ENCODE results near the gene NCOA1. TPM values are rescaled to one million over a fixed set of nuclear protein-coding genes. Genes with fewer than 3 reads are reported as not detected.
A peak's percentile ranks its signal among the peaks of the same experiment; 100 is the strongest.
"Not testable (repeated sequence)": the region's sequence is repeated elsewhere in the genome, so short reads cannot be mapped to it uniquely, and the experiment has no call there.

Gene NCOA1
- total and polyA plus RNA-seq, 2 of the 4 experiments (the other 2 are of a cell fraction): 6.7 to 11.3 TPM

GRCh38 chr2:24466871-24467870, 23.9 kb upstream of the NCOA1 start:
- CTCF ChIA-PET: no interaction called here
- Histone ChIP-seq H3K18ac (ENCODE audit: low read depth, low read length) (no peak overlapping the region), H4K5ac (ENCODE audit: low read depth, low read length) (no peak overlapping the region), H3K23ac (ENCODE audit: low read depth, low read length) (no peak overlapping the region), H3K4me1 (ENCODE audit: control insufficient read depth, insufficient read depth, low read length) (no peaks in the 10 kb centered on the region), H3K14ac (replicated peaks; ENCODE audit: low read depth, low read length) (no peak overlapping the region), H2BK5ac (ENCODE audit: low read depth, low read length, poor library complexity, severe bottlenecking) (no peak overlapping the region), H3K9me1 (ENCODE audit: insufficient read depth, low read length) (no peaks in the 10 kb centered on the region), H4K8ac (ENCODE audit: low read depth in 2 of 2, low read length in 2 of 2) (no peak overlapping the region), H3K36me3 (ENCODE audit: control insufficient read depth, insufficient read depth, low read length) (no peaks in the 10 kb centered on the region), H4K91ac (ENCODE audit: insufficient read depth, low read depth, low read length) (no peak overlapping the region), H2BK20ac (ENCODE audit: low read depth, low read length) (no peak overlapping the region), H3K27ac (ENCODE audit: insufficient read depth, low read length) (no peak overlapping the region), H2BK15ac (ENCODE audit: low read depth, low read length) (no peak overlapping the region), H2BK120ac (ENCODE audit: low read depth, low read length) (no peak overlapping the region), H3K56ac (ENCODE audit: extremely low read depth, insufficient read depth, low read length) (no peak overlapping the region), H3K9ac (ENCODE audit: low read depth, low read length) (no peak overlapping the region), H3K79me1 (ENCODE audit: low read depth in 1 of 2, low read length in 2 of 2) (no peaks in the 10 kb centered on the region), H3K4me3 (ENCODE audit: insufficient read depth, low read depth, low read length) (no peak overlapping the region), H3K9me3 (ENCODE audit: control insufficient read depth, insufficient read depth, low read length) (no peaks in the 10 kb centered on the region), H4K20me1 (ENCODE audit: insufficient read depth, low read length) (no peaks in the 10 kb centered on the region), H2AK9ac (replicated peaks; ENCODE audit: low read depth, low read length, poor library complexity) (no peak overlapping the region), H2AK5ac (ENCODE audit: low read depth, low read length) (no peak overlapping the region), H3K4ac (ENCODE audit: low read depth, low read length) (no peak overlapping the region), H3K27me3 (ENCODE audit: control insufficient read depth, insufficient read depth, low read length) (peaks cover 8% of the 10 kb centered on the region), H2AFZ (replicated peaks; ENCODE audit: low read length, poor library complexity) (no peak overlapping the region), H3K4me2 (ENCODE audit: low read depth, low read length) (no peak overlapping the region)
- in situ Hi-C loops (cut with MboI; ENCODE audit: low sequenced_read_pairs): no loop called here
- intact Hi-C loops (cut with micrococcal nuclease): no loop called here
- WGBS, 2 experiments (ENCODE audit: extremely low coverage in 2 of 2, insufficient read length in 1 of 2): no CpG with 5 or more reads among the region's 7 CpGs
- ATAC-seq (ENCODE audit: low read depth) (no peak), DNase-seq (no peak)
- no TSS peak for BruUV-seq (replicated peaks)
- dilution Hi-C loops (cut with HindIII; ENCODE audit: low sequenced_read_pairs, unreplicated experiment): no loop called here
- TF ChIP-seq, protein P1, sequence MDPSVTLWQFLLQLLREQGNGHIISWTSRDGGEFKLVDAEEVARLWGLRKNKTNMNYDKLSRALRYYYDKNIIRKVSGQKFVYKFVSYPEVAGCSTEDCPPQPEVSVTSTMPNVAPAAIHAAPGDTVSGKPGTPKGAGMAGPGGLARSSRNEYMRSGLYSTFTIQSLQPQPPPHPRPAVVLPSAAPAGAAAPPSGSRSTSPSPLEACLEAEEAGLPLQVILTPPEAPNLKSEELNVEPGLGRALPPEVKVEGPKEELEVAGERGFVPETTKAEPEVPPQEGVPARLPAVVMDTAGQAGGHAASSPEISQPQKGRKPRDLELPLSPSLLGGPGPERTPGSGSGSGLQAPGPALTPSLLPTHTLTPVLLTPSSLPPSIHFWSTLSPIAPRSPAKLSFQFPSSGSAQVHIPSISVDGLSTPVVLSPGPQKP (IDR thresholded peaks at IDR 0.05; ENCODE audit: borderline replicate concordance, low read depth, low read length): no peak
- TF ChIP-seq MAFK (IDR thresholded peaks at IDR 0.05; ENCODE audit: low read depth, low read length): no peak
- TF ChIP-seq CHD1 (IDR thresholded peaks at IDR 0.05; ENCODE audit: low read depth, low read length): no peak
- TF ChIP-seq CEBPB (IDR thresholded peaks at IDR 0.05; ENCODE audit: low read depth, low read length): peak; percentile 37; the same call in 1 of the 2 replicates
- no peak for TF ChIP-seq NFE2L2 (IDR thresholded peaks at IDR 0.05; ENCODE audit: low read depth, low read length)
- POLR2A ChIA-PET (ENCODE audit: unreplicated experiment): no interaction called here

DNA sequence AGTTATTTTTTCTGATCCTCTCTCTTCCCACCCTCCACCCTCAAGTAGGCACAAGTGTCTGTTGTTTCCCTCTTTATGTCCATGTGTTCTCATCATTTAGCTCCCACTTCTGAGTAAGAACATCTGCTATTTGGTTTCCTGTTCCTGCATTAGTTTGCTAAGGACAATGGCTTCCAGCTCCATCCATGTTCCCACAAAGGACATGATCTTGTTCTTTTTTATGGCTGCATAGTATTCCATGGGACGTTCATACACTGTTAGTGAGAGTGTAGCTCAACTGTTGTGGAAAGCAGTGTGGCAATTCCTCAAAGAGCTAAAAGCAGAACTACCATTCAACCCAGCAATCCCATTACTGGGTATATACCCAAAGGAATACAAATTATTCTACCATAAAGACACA, 22.6 kb upstream of the NCOA1 start:
- BruUV-seq (replicated peaks); H3K4me1 ChIP-seq (ENCODE audit: control insufficient read depth, insufficient read depth, low read length): not testable (repeated sequence)
- WGBS, 2 experiments (ENCODE audit: extremely low coverage in 2 of 2, insufficient read length in 1 of 2): no CpG with 5 or more reads among the region's 1 CpG

More for the DNA sequence above, 22.6 kb upstream of the NCOA1 start:
- H3K9me3 ChIP-seq (ENCODE audit: control insufficient read depth, insufficient read depth, low read length); H2BK15ac ChIP-seq (ENCODE audit: low read depth, low read length); H3K56ac ChIP-seq (ENCODE audit: extremely low read depth, insufficient read depth, low read length); H3K23ac ChIP-seq (ENCODE audit: low read depth, low read length); H3K14ac ChIP-seq (replicated peaks; ENCODE audit: low read depth, low read length); CTCF ChIA-PET; H2BK20ac ChIP-seq (ENCODE audit: low read depth, low read length); H3K27ac ChIP-seq (ENCODE audit: insufficient read depth, low read length); H4K91ac ChIP-seq (ENCODE audit: insufficient read depth, low read depth, low read length); H4K20me1 ChIP-seq (ENCODE audit: insufficient read depth, low read length); H3K79me1 ChIP-seq (ENCODE audit: low read depth in 1 of 2, low read length in 2 of 2); H3K4me2 ChIP-seq (ENCODE audit: low read depth, low read length); H2BK5ac ChIP-seq (ENCODE audit: low read depth, low read length, poor library complexity, severe bottlenecking); in situ Hi-C loops (cut with MboI; ENCODE audit: low sequenced_read_pairs); intact Hi-C loops (cut with micrococcal nuclease); H3K27me3 ChIP-seq (ENCODE audit: control insufficient read depth, insufficient read depth, low read length); dilution Hi-C loops (cut with HindIII; ENCODE audit: low sequenced_read_pairs, unreplicated experiment); H2AK5ac ChIP-seq (ENCODE audit: low read depth, low read length); H3K9me1 ChIP-seq (ENCODE audit: insufficient read depth, low read length); H3K4me3 ChIP-seq (ENCODE audit: insufficient read depth, low read depth, low read length); H3K9ac ChIP-seq (ENCODE audit: low read depth, low read length); H3K4ac ChIP-seq (ENCODE audit: low read depth, low read length); H3K36me3 ChIP-seq (ENCODE audit: control insufficient read depth, insufficient read depth, low read length); H4K5ac ChIP-seq (ENCODE audit: low read depth, low read length); H3K18ac ChIP-seq (ENCODE audit: low read depth, low read length); POLR2A ChIA-PET (ENCODE audit: unreplicated experiment); H4K8ac ChIP-seq (ENCODE audit: low read depth in 2 of 2, low read length in 2 of 2); H2AFZ ChIP-seq (replicated peaks; ENCODE audit: low read length, poor library complexity); H2BK120ac ChIP-seq (ENCODE audit: low read depth, low read length); DNase-seq; ATAC-seq (ENCODE audit: low read depth); H2AK9ac ChIP-seq (replicated peaks; ENCODE audit: low read depth, low read length, poor library complexity): not testable (repeated sequence)

Data from IMR-90 (cell line).